ENCODE results near the gene MICU1. TPM values are rescaled to one million over a fixed set of nuclear protein-coding genes. Genes with fewer than 3 reads are reported as not detected.

MICU1 gene
- total and polyA plus RNA-seq, 10 of the 15 experiments (the other 5 are each of a cell fraction or from before 2014, with no cell fraction given) = 18.2 to 36.4 (median 22.2) TPM

DNA sequence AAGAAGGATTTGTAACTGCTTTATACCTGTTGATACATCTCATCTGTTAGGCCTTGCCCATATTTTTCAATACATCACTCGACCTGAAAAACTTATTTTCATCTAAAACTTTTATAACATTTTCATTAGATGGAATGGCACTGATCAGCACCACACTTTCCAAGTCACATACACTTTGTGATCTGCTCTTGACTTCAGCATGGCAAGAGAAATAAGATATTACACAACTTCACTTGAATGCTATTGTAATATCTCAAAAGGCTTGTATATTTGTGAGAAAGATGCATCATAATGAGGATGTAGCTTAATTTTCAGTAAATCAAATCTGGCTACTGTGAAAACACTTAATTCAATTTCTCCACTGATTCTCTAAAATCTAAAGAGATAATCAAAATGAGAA is 126.2 kb downstream of the MICU1 start (continued):
- TF ChIP-seq ZNF592 (IDR thresholded peaks at IDR 0.05) (no peak), RCOR1 (conservative IDR thresholded peaks at IDR 0.05; ENCODE audit: low read depth, low read length) (no peak), EZH2 (IDR thresholded peaks at IDR 0.05; ENCODE audit: borderline replicate concordance, control insufficient read depth, low read depth, low read length) (no peak), ZBTB4 (CRISPR knock-in tag; IDR thresholded peaks at IDR 0.05) (no peak)

GRCh38 chr10:72490951-72491350 is 134.9 kb downstream of the MICU1 start:
- no peak overlapping the region for H2AFZ ChIP-seq (ENCODE audit: control insufficient read depth, low read depth, low read length)
- SMC1A ChIA-PET (ENCODE audit: uncharacterized antibody, unreplicated experiment) = interaction anchor here (1.6 kb wide), 1 partner anchor 13 kb away, joined by 7 read pairs; no protein-coding TSS in a partner anchor
- no peaks in the 10 kb centered on the region for H4K20me1 ChIP-seq (ENCODE audit: control insufficient read depth, insufficient read depth)
- no peaks in the 10 kb centered on the region for H3K79me2 ChIP-seq (ENCODE audit: control insufficient read depth, insufficient read depth, low read length)
- 60% methylated on average over 4 of the region's 4 CpGs for WGBS (ENCODE audit: insufficient coverage, insufficient replicate concordance, low lambda C conversion rate, missing lambda C conversion rate)
- in situ Hi-C loops (cut with MboI) (no loop called here), intact Hi-C loops (cut with micrococcal nuclease; ENCODE audit: unreplicated experiment) (no loop called here)
- no peaks in the 10 kb centered on the region for H3K9me3 ChIP-seq (replicated peaks; ENCODE audit: control insufficient read depth, insufficient read depth, low read length)
- no peaks in the 10 kb centered on the region for H3K36me3 ChIP-seq (ENCODE audit: control insufficient read depth in 2 of 2, insufficient read depth in 2 of 2, low read length in 1 of 2)
- FAIRE-seq = no peak
- no peak for TF ChIP-seq RCOR1 (conservative IDR thresholded peaks at IDR 0.05; ENCODE audit: low read depth, low read length)
- no peak for DNase-seq (ENCODE audit: low read depth, low spot score)
- BruUV-seq (replicated peaks) = no TSS peak
- no peak overlapping the region for H3K9ac ChIP-seq (ENCODE audit: control insufficient read depth, insufficient read depth, low read length)
- H3K27ac ChIP-seq (ENCODE audit: control insufficient read depth, insufficient read depth) = no peak overlapping the region
- no peak overlapping the region for H3K4me3 ChIP-seq
- RAD21 ChIA-PET (ENCODE audit: unreplicated experiment) = no interaction called here
- no peaks in the 10 kb centered on the region for H3K27me3 ChIP-seq (replicated peaks in 1 of 2; ENCODE audit: control insufficient read depth in 2 of 2, insufficient read depth in 2 of 2, low read length in 1 of 2)
- no peaks in the 10 kb centered on the region for H3K4me1 ChIP-seq (ENCODE audit: control insufficient read depth, insufficient read depth, low read length)
- no peak overlapping the region for H3K4me2 ChIP-seq (ENCODE audit: control insufficient read depth, insufficient read depth)
- no peak for ATAC-seq
- CTCF ChIA-PET = no interaction called here
- POLR2A ChIA-PET = no interaction called here

Measured in GM12878 (cell line).